WTC11 (cell line): ENCODE measurements around the gene RNF126. TPM values are rescaled to one million over a fixed set of nuclear protein-coding genes. Genes with fewer than 3 reads are reported as not detected.
"Not testable (repeated sequence)": the region's sequence is repeated elsewhere in the genome, so short reads cannot be mapped to it uniquely, and the experiment has no call there.

ENCODE experiments used
- ATAC-seq: fragments of 200-7000 bp; cut with Tn5 transposase; 2 replicates; pipeline ENCODE4 v1.10.0; 2021; ENCODE audit warnings: mild to moderate bottlenecking, moderate library complexity
- CTCF ChIA-PET: fragments of 300-600 bp; sonication (Branson Sonifier 250); formaldehyde crosslinking; loops from one replicate; lab custom pipeline; 2021; ENCODE audit warnings: antibody characterized with exemption; lab: Charles Lee
- POLR2A ChIA-PET: fragments of 350-600 bp; sonication (Branson Sonifier 250); formaldehyde crosslinking; loops from one replicate; lab custom pipeline; 2021; ENCODE audit warnings: antibody characterized with exemption; lab: Charles Lee
- DNase-seq: peaks from one replicate; pipeline ENCODE4 v3.0.0; 2021; ENCODE audit warnings: low spot score
- H3K27ac Mint-ChIP-seq: 2 replicates; pipeline ENCODE4 v1.8.0; 2021; ENCODE audit warnings: mixed read lengths
- H3K27me3 Mint-ChIP-seq: 2 replicates; pipeline ENCODE4 v1.8.0; 2021; ENCODE audit warnings: low read depth, mild to moderate bottlenecking, moderate library complexity, mixed read lengths
- H3K36me3 Mint-ChIP-seq: 2 replicates; pipeline ENCODE4 v1.8.0; 2021; ENCODE audit warnings: mixed read lengths
- H3K4me1 Mint-ChIP-seq: 2 replicates; pipeline ENCODE4 v1.8.0; 2022; ENCODE audit warnings: mixed read lengths
- H3K4me3 Mint-ChIP-seq: 2 replicates; pipeline ENCODE4 v1.8.0; 2021; ENCODE audit warnings: mild to moderate bottlenecking, moderate library complexity, mixed read lengths
- H3K9me3 Mint-ChIP-seq: 2 replicates; pipeline ENCODE4 v1.8.0; 2021; ENCODE audit warnings: mixed read lengths
- ATF3 ChIP-seq: sonication (generic); formaldehyde crosslinking; conservative IDR thresholded peaks from 2 replicates; pipeline ENCODE4 v1.8.1; 2022; ENCODE audit warnings: mild to moderate bottlenecking, missing genetic modification reagents
- IRF2 ChIP-seq: sonication (generic); formaldehyde crosslinking; IDR thresholded peaks from 2 replicates; pipeline ENCODE4 v1.8.0; 2022; ENCODE audit warnings: low read depth, missing genetic modification reagents, borderline replicate concordance
- KAT7 ChIP-seq: sonication (generic); formaldehyde crosslinking; IDR thresholded peaks from 2 replicates; pipeline ENCODE4 v1.8.1; 2023; ENCODE audit warnings: missing genetic modification reagents, mild to moderate bottlenecking, borderline replicate concordance
- MYBL2 ChIP-seq: sonication (generic); formaldehyde crosslinking; IDR thresholded peaks from 2 replicates; pipeline ENCODE4 v1.8.1; 2023; ENCODE audit warnings: mild to moderate bottlenecking, moderate library complexity, missing genetic modification reagents
- NR2C2 ChIP-seq: sonication (generic); formaldehyde crosslinking; IDR thresholded peaks from 2 replicates; pipeline ENCODE4 v1.8.0; 2022; ENCODE audit warnings: mild to moderate bottlenecking, missing genetic modification reagents
- PRDM15 ChIP-seq: sonication (generic); formaldehyde crosslinking; IDR thresholded peaks from 2 replicates; pipeline ENCODE4 v1.8.0; 2022; ENCODE audit warnings: missing genetic modification reagents
- PREB ChIP-seq: sonication (generic); formaldehyde crosslinking; IDR thresholded peaks from 2 replicates; pipeline ENCODE4 v1.8.1; 2022; ENCODE audit warnings: mild to moderate bottlenecking, missing genetic modification reagents, moderate library complexity, borderline replicate concordance
- SMAD3 ChIP-seq: sonication (generic); formaldehyde crosslinking; IDR thresholded peaks from 2 replicates; pipeline ENCODE4 v1.8.0; 2022; ENCODE audit warnings: missing genetic modification reagents, mild to moderate bottlenecking, borderline replicate concordance
- TP53 ChIP-seq: sonication (generic); formaldehyde crosslinking; IDR thresholded peaks from 2 replicates; pipeline ENCODE4 v1.8.1; 2023; ENCODE audit warnings: mild to moderate bottlenecking, missing genetic modification reagents
- ZNF138 ChIP-seq: sonication (generic); formaldehyde crosslinking; conservative IDR thresholded peaks from 2 replicates; pipeline ENCODE4 v1.8.1; 2022; ENCODE audit warnings: mild to moderate bottlenecking, moderate library complexity, missing genetic modification reagents
- ZNF263 ChIP-seq: sonication (generic); formaldehyde crosslinking; IDR thresholded peaks from 2 replicates; pipeline ENCODE4 v1.8.1; 2022; ENCODE audit warnings: low read depth, mild to moderate bottlenecking, moderate library complexity, missing genetic modification reagents
- ZNF281 ChIP-seq: sonication (generic); formaldehyde crosslinking; IDR thresholded peaks from 2 replicates; pipeline ENCODE4 v1.8.0; 2023; ENCODE audit warnings: mild to moderate bottlenecking, missing genetic modification reagents
- ZNF416 ChIP-seq: fragments of 250-450 bp; sonication (Bioruptor Pico); IDR thresholded peaks from 2 replicates; pipeline ENCODE4 v1.9.0; 2021; ENCODE audit warnings: mild to moderate bottlenecking, inconsistent platforms
- ZNF425 ChIP-seq: fragments of 250-450 bp; sonication (Bioruptor Pico); conservative IDR thresholded peaks from 2 replicates; pipeline ENCODE4 v1.9.0; 2021; ENCODE audit warnings: mild to moderate bottlenecking
- ZNF671 ChIP-seq: fragments of 250-450 bp; sonication (Bioruptor Pico); IDR thresholded peaks from 2 replicates; pipeline ENCODE4 v1.8.0; 2021; ENCODE audit warnings: mild to moderate bottlenecking
- total RNA-seq: library from RNA; stranded (reverse); gene quantifications from 3 replicates; pipeline ENCODE4 v1.2.3, GENCODE V29; 2021

Gene RNF126
- total RNA-seq, 1 experiment from 2014 or later = 84.4 TPM

- Mint-ChIP-seq H3K4me3 (no peak overlapping the region), H3K9me3 (no peaks in the 10 kb centered on the region), H3K36me3 (peaks cover 23% of the 10 kb centered on the region), H3K27me3 (no peaks in the 10 kb centered on the region), H3K27ac (no peak overlapping the region), H3K4me1 (no peaks in the 10 kb centered on the region; the same call in 1 of the 2 replicates)
- CTCF ChIA-PET = no interaction called here
- no peak for ATAC-seq
- POLR2A ChIA-PET = no interaction called here
- TF ChIP-seq IRF2 = no peak
- no peak for TF ChIP-seq SMAD3 (CRISPR knock-in tag)
- no peak for TF ChIP-seq ZNF281 (CRISPR knock-in tag)
- TF ChIP-seq ZNF425 = no peak
- TF ChIP-seq ATF3 (CRISPR knock-in tag) = no peak
- TF ChIP-seq ZNF138 = no peak
- DNase-seq = no peak
Observed at GRCh38 chr19:622666-623065, 40.3 kb downstream of the RNF126 start.

- POLR2A ChIA-PET = no interaction called here
Observed at GRCh38 chr19:621819-622218, 41.2 kb downstream of the RNF126 start.

GRCh38 chr19:621191-621590 is 41.8 kb downstream of the RNF126 start:
- H3K4me3 Mint-ChIP-seq, H3K9me3 Mint-ChIP-seq, H3K27me3 Mint-ChIP-seq, CTCF ChIA-PET, POLR2A ChIA-PET, H3K4me1 Mint-ChIP-seq, ATAC-seq, H3K27ac Mint-ChIP-seq, DNase-seq: not testable (repeated sequence)
- peaks cover 21% of the 10 kb centered on the region for H3K36me3 Mint-ChIP-seq

More at GRCh38 chr19:621819-622218, 41.2 kb downstream of the RNF126 start:
- DNase-seq (no peak), ATAC-seq (no peak)
- H3K9me3 Mint-ChIP-seq = no peaks in the 10 kb centered on the region
- no peak overlapping the region for H3K27ac Mint-ChIP-seq
- TF ChIP-seq ZNF671 (CRISPR knock-in tag) (no peak), PRDM15 (no peak), NR2C2 (CRISPR knock-in tag) (no peak), ZNF263 (CRISPR knock-in tag) (no peak), MYBL2 (CRISPR knock-in tag) (no peak), ZNF416 (CRISPR knock-in tag) (no peak), PREB (no peak), KAT7 (CRISPR knock-in tag) (no peak), SMAD3 (CRISPR knock-in tag) (no peak), TP53 (CRISPR knock-in tag) (no peak)
- H3K4me1 Mint-ChIP-seq = no peaks in the 10 kb centered on the region; the same call in 1 of the 2 replicates
- H3K36me3 Mint-ChIP-seq = peaks cover 22% of the 10 kb centered on the region
- CTCF ChIA-PET = no interaction called here
- H3K4me3 Mint-ChIP-seq = no peak overlapping the region
- no peaks in the 10 kb centered on the region for H3K27me3 Mint-ChIP-seq
